Prostate gland (tissue), 2 donors: ENCODE results near the gene PCDHA10.

Source experiments
- CTCF ChIP-seq, 4 experiments: fragments of 200-600 bp in 2 of 4; fragments of 450-650 bp in 2 of 4; sonication (generic) in 2 of 4; IDR thresholded peaks; 1 replicate in 3 of 4; 2 replicates in 1 of 4; pipeline ENCODE4 v1.5.1; 2016 to 2019; ENCODE audit warnings: antibody characterized with exemption in 4 of 4, mild to moderate bottlenecking in 2 of 4, moderate library complexity in 2 of 4
- POLR2A ChIP-seq: fragments of 450-650 bp; IDR thresholded peaks from one replicate; pipeline ENCODE4 v1.6.1; 2016; ENCODE audit warnings: antibody characterized with exemption, mild to moderate bottlenecking

GRCh38 chr5:140808889-140809291 is 46.8 kb upstream of the PCDHA10 start:
- TF ChIP-seq CTCF (IDR thresholded peaks at IDR 0.05) (no peak), POLR2A (no peak)
